GM13976 (cell line): ENCODE measurements around the gene MEPCE.
"Not testable (repeated sequence)": the region's sequence is repeated elsewhere in the genome, so short reads cannot be mapped to it uniquely, and the experiment has no call there.

Experiments
- DNase-seq: peaks from one replicate; pipeline ENCODE4 v3.0.0; 2012; ENCODE audit warnings: low spot score
- in situ Hi-C: fragments of 300-500 bp; cut with MboI; formaldehyde crosslinking; loops from one replicate; pipeline ENCODE4 v1.12.0; 2022; ENCODE audit warnings: low sequenced_read_pairs, mixed read lengths, inconsistent platforms; ENCODE audit not compliant: unreplicated experiment
- TF ChIP-seq, protein P1 (sequence below): IDR thresholded peaks from 2 replicates; pipeline ENCODE4 v1.5.1; 2012; ENCODE audit warnings: borderline replicate concordance, mild to moderate bottlenecking; ENCODE audit not compliant: insufficient read depth; ENCODE audit errors: extremely low read depth, missing control alignments, control extremely low read depth

The MEPCE gene

DNA sequence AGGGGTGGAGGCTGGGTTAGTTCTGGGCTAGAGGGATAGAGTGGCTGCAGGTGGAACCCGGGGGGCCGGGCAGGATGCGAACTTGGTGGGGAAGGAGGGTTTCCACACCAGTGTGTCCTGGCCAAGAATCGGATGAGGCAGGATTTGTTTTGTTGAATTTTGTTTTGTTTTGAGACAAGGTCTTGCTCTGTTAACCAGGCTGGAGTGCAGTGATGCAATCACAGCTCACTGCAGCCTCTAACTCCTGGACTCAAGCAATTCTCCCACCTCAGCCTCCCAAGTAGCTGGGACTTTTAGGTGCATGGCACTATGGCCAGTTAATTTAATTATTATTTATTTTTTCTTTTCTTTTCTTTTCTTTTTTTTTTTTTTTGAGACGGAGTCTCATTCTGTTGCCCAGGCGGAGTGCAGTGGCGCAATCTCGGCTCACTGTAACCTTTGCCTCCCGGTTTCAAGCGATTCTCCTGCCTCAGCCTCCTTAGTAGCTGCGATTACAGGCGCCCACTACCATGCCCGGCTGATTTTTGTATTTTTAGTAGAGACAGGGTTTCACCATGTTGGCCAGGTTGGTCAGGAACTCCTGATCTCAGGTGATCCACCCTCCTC lies 19.7 kb downstream of the MEPCE start:
- in situ Hi-C loops, result no loop called here
- TF ChIP-seq, protein P1, sequence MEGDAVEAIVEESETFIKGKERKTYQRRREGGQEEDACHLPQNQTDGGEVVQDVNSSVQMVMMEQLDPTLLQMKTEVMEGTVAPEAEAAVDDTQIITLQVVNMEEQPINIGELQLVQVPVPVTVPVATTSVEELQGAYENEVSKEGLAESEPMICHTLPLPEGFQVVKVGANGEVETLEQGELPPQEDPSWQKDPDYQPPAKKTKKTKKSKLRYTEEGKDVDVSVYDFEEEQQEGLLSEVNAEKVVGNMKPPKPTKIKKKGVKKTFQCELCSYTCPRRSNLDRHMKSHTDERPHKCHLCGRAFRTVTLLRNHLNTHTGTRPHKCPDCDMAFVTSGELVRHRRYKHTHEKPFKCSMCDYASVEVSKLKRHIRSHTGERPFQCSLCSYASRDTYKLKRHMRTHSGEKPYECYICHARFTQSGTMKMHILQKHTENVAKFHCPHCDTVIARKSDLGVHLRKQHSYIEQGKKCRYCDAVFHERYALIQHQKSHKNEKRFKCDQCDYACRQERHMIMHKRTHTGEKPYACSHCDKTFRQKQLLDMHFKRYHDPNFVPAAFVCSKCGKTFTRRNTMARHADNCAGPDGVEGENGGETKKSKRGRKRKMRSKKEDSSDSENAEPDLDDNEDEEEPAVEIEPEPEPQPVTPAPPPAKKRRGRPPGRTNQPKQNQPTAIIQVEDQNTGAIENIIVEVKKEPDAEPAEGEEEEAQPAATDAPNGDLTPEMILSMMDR, result no peak
- no peak for DNase-seq

DNA sequence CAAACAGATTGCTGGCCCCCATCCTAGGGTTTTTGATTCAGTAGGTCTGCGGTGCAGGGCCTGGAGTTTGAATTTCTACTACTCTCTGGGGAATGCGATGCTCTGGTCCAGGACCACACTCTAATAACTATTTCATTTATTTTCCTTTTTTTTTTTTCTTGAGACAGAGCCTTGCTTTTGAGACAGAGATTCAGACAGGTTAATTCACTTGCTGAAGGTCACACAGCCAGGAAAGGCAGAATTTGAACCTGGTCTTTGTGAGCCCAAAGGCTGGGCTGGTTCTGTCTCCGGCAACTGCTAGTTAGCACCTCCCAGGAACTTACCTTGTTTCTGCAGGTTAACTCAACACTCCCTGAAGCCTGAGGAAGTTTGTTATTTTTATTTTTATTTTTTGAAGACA lies 22.9 kb downstream of the MEPCE start:
- in situ Hi-C loops, result loop anchor here (25.0 kb wide), 2 partner anchors 110 to 410 kb away; partner anchors contain the start of genes SAP25, SLC12A9 and TRIP6
- TF ChIP-seq, protein P1, result no peak
- DNase-seq, result no peak

DNA sequence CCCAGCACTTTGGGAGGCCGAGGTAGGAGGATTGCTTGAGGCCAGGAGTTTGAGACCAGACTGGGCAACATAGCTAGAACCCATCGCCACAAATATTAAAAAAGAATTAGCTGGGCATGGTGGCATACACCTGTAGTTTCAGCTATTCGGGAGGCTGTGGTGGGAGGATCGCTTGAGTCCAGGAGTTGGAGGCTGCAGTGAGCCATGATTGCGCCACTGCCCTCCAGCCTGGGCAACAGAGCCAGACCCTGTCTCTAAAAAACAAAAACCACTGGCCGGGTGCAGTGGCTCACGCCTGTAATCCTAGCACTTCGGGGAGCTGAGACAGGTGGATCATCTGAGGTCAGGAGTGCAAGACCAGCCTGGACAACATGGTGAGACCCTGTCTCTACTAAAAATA lies 24.2 kb downstream of the MEPCE start:
- not testable (repeated sequence) for DNase-seq
- in situ Hi-C loops, result loop anchor here (25.0 kb wide), 2 partner anchors 108 to 408 kb away; partner anchors contain the start of genes SAP25, SLC12A9 and TRIP6

DNA sequence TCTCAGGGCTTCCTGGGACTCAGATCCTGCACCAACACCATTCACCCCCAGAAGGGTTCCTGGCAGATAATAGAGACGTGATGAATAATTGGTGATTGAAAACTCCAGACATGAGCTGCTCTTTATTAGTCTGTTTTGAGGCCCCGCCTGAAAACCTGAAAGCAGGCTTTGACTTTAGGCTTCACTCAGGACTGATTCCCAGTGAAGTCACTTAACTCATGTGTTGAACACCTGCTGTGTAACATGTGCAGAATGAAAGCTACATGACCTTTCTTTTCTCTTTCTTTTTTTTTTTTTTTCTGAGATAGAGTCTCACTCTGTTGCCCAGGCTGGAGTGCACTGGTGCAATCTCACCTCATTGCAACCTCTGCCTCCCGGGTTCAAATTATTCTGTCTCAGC lies 25.6 kb downstream of the MEPCE start:
- no peak for DNase-seq
- in situ Hi-C loops, result loop anchor here (25.0 kb wide), 2 partner anchors 107 to 407 kb away; partner anchors contain the start of genes SAP25, SLC12A9 and TRIP6
- TF ChIP-seq, protein P1, result no peak

DNA sequence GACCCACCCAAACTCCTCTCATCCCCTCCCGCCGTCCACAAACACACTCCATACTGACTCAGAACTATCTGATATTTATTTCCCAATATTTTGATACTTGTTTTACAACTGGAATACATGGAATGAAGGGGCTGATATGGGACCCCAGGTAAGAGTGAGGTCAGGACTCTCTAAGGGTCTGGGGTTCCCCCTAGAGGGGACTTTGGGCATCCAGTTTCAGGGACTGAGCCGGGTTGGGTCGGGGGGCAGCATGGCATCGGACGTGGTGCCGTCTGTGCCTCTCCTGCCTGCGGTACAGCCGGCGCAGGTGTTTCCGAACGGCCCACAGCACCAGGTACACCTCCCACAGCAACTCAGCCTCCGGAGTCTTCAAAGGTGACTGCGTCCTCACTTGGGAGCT lies 26.9 kb downstream of the MEPCE start:
- TF ChIP-seq, protein P1, result no peak

DNA sequence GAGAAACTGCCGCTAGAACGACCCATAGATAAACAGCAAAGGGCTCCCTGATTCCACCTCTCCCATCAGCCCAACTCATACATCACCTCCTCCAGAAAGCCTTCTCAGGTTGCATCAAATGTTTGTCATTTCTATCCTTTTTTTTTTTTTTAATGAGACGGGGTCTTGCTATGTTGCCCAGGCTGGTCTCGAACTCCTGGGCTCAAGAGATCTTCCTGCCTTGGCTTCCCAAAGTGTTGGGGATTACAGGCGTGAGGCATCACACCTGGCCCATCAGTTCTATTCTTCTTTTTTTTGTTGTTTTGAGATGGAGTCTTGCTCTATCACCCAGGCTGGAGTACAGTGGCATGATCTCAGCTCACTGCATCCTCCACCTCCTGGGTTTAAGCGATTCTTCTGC lies 27.4 kb downstream of the MEPCE start:
- in situ Hi-C loops, result loop anchor here (25.0 kb wide), 2 partner anchors 105 to 405 kb away; partner anchors contain the start of genes SAP25, SLC12A9 and TRIP6
- TF ChIP-seq, protein P1, result no peak
- DNase-seq, result no peak

More for the DNA sequence above, 26.9 kb downstream of the MEPCE start:
- in situ Hi-C loops, result loop anchor here (25.0 kb wide), 2 partner anchors 106 to 406 kb away; partner anchors contain the start of genes SAP25, SLC12A9 and TRIP6
- no peak for DNase-seq

DNA sequence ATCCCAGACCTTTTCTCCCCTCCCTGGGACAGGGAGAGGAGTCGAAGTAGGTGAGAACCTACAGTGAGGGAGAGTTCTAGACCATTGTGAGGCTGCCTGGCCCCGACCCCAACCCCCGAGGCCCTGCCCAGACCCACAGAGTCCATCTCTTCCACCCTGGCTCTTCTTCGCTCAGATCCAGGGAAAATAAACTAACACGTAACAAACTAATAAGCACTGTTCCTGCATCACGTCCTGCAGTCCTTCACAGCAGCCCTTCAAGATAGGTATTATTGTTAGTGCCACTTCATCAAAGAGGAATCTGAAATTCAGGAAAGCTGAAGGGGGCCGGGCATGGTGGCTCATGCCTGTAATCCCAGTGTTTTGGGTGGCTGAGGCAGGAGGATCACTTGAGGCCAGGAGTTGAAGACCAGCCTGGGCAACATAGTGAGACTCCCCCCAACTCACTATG lies 34.6 kb downstream of the MEPCE start, which contains the start of gene SPACDR:
SPACDR (minus strand) TSS at position 51 of the 451 bp plus-strand sequence. CDS start 235 bp downstream, outside the sequence.
- DNase-seq, result no peak
- in situ Hi-C loops, result loop anchor here (25.0 kb wide), 2 partner anchors 98 to 398 kb away; partner anchors contain the start of genes SAP25, SLC12A9 and TRIP6

More for the DNA sequence above, 34.6 kb downstream of the MEPCE start, which contains the start of gene SPACDR:
- TF ChIP-seq, protein P1, result no peak
